ENCODE results near the gene CSNK1G2.

CSNK1G2 gene

DNA sequence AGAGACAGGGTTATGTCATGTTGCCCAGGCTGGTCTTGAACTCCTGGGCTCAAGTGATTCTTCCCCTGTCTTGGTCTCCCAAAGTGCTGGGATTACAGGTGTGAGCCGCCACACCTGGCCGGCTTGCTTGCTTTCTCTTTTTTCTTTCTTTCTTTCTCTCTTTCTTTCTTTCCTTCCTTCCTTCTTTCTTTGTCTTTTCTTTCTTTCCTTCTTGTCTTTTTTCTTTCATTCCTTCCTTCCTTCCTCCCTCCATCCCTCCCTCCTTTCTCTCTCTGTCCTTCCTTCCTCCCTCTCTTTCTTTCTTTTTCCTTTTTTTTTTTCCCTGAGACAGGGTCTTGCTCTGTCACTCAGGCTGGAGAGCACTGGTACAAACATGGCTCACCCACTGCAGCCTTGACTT lies 81.3 kb downstream of the CSNK1G2 start:
- DNase-seq, result no peak

DNA sequence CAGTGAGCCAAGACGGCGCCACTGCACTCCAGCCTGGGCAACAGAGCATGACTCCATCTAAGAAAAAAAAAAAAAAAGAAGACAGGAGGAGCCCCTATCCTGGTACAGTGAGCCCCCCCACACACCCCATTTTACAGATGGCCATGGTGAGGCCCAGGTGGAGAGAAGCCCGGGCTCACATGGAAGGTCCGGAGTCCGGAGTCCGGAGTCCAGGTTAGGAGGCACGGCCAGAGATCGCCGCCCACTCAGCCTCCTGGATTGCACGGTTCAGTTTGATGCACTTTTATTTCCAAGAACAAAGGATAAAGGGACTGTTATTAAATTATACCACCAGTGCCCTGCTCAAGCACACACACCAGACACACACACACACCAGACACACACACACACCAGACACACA lies 85.8 kb downstream of the CSNK1G2 start:
- DNase-seq, result no peak

DNA sequence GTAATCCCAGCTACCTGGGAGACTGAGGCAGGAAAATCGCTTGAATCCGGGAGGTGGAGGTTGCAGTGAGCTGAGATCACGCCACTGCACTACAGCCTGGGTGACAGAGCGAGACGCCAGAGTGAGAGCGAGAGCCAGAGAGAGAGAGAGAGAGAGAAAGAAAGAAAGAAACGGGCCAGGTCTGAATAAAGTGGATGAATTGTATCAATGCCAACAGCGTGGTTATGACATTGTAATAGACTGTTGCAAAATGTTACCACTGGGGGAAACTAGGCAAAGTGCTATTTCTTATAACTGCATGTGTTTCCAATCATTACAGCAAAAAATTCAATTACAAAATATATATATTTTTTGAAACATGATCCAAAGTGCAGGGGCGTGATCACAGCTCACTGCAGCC lies 86.4 kb downstream of the CSNK1G2 start:
- DNase-seq, result no peak

Data from activated naive CD4-positive, alpha-beta T cell treated with Interleukin-2 at 50 U/mL for 16 hours (primary cell).